HepG2 (cell line): Measurements from ENCODE around the gene R3HDM4.

Experiments
- EP300 ChIP-seq, 3 experiments: sonication (generic) in 1 of 3; formaldehyde crosslinking in 1 of 3; IDR thresholded peaks; 2 replicates each; pipeline versions ENCODE4 v1.5.1 to v1.6.1; 2011 to 2020; ENCODE audit warnings: low read depth in 2 of 3, low read length in 2 of 3, borderline replicate concordance in 1 of 3, improper control_type of control experiment in 1 of 3, mild to moderate bottlenecking in 1 of 3, missing genetic modification reagents in 1 of 3, moderate library complexity in 1 of 3
- HNRNPH1 ChIP-seq: fragments of 200-400 bp; formaldehyde crosslinking; optimal IDR thresholded peaks from 2 replicates; pipeline ENCODE3; 2017; ENCODE audit warnings: mild to moderate bottlenecking, low read depth, low read length
- KAT2B ChIP-seq: fragments of 150-350 bp; IDR thresholded peaks from 2 replicates; pipeline ENCODE4 v1.6.1; 2014; ENCODE audit warnings: low read depth, low read length, borderline replicate concordance
- NR2C2 ChIP-seq: sonication (generic); formaldehyde crosslinking; IDR thresholded peaks from 2 replicates; pipeline ENCODE4 v1.4.0; 2020; ENCODE audit warnings: missing genetic modification reagents, mild to moderate bottlenecking, moderate library complexity, borderline replicate concordance
- POLR2AphosphoS5 ChIP-seq: IDR thresholded peaks from 2 replicates; pipeline ENCODE4 v1.6.1; 2012; ENCODE audit warnings: low read depth, low read length
- ZNF768 ChIP-seq: sonication (generic); formaldehyde crosslinking; IDR thresholded peaks from 2 replicates; pipeline ENCODE4 v1.4.0; 2020; ENCODE audit warnings: missing genetic modification reagents
- TF ChIP-seq, protein P1 (sequence below): sonication (generic); IDR thresholded peaks from 2 replicates; pipeline ENCODE4 v1.6.1; 2016; ENCODE audit warnings: low read depth, borderline replicate concordance
- TF ChIP-seq, protein P2 (sequence below): sonication (generic); formaldehyde crosslinking; IDR thresholded peaks from 2 replicates; pipeline ENCODE4 v1.4.0; 2020; ENCODE audit warnings: missing genetic modification reagents; ENCODE audit errors: not compliant biosample characterization
- TF ChIP-seq, protein P3 (sequence below): sonication (generic); formaldehyde crosslinking; IDR thresholded peaks from 2 replicates; pipeline ENCODE4 v1.5.0; 2020; ENCODE audit warnings: mild to moderate bottlenecking, missing genetic modification reagents, moderate library complexity
- TF ChIP-seq, protein P4 (sequence below): sonication (generic); formaldehyde crosslinking; IDR thresholded peaks from 2 replicates; pipeline ENCODE4 v1.8.0; 2022; ENCODE audit warnings: mild to moderate bottlenecking, missing genetic modification reagents
- TF ChIP-seq, protein P5 (sequence below): sonication (generic); formaldehyde crosslinking; IDR thresholded peaks from 2 replicates; pipeline ENCODE4 v1.5.0; 2020; ENCODE audit warnings: missing genetic modification reagents

DNA sequence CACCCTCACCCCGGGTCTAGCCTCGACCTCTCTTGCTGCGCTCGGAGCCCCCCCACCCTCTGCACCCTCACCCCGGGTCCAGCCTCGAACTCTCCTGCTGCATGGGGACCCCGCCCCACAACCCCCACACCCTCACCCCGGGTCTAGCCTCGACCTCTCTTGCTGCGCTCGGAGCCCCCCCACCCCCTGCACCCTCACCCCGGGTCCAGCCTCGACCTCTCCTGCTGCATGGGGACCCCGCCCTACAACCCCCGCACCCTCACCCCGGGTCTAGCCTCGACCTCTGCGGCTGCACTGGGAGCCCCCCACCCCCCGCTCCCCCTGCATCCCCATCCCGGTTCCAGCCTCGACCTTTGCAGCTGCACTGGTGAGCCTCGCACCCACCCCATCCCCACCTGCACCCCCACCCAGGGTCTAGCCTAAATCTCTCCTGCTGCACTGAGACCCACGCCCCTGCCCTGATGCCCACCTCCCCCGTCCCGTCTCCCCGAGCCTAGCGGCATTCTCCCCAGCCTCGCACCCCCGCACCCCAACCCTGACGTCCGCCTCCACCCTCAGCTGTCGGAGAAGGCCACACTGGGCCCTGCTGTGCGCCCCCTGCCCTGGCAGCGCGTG is 51.8 kb downstream of the R3HDM4 start:
- TF ChIP-seq, protein P1, sequence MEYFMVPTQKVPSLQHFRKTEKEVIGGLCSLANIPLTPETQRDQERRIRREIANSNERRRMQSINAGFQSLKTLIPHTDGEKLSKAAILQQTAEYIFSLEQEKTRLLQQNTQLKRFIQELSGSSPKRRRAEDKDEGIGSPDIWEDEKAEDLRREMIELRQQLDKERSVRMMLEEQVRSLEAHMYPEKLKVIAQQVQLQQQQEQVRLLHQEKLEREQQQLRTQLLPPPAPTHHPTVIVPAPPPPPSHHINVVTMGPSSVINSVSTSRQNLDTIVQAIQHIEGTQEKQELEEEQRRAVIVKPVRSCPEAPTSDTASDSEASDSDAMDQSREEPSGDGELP, result no peak
- TF ChIP-seq, protein P2, sequence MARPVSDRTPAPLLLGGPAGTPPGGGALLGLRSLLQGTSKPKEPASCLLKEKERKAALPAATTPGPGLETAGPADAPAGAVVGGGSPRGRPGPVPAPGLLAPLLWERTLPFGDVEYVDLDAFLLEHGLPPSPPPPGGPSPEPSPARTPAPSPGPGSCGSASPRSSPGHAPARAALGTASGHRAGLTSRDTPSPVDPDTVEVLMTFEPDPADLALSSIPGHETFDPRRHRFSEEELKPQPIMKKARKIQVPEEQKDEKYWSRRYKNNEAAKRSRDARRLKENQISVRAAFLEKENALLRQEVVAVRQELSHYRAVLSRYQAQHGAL (CRISPR knock-in tag), result no peak
- no peak for TF ChIP-seq ZNF768 (CRISPR knock-in tag)
- TF ChIP-seq POLR2AphosphoS5, result no peak
- TF ChIP-seq KAT2B, result no peak
- no peak for TF ChIP-seq EP300 (IDR thresholded peaks at IDR 0.05; ENCODE audit: low read depth in 2 of 2, low read length in 2 of 2)
- no peak for TF ChIP-seq EP300 (CRISPR knock-in tag; IDR thresholded peaks at IDR 0.05; ENCODE audit: borderline replicate concordance)
- TF ChIP-seq, protein P3, sequence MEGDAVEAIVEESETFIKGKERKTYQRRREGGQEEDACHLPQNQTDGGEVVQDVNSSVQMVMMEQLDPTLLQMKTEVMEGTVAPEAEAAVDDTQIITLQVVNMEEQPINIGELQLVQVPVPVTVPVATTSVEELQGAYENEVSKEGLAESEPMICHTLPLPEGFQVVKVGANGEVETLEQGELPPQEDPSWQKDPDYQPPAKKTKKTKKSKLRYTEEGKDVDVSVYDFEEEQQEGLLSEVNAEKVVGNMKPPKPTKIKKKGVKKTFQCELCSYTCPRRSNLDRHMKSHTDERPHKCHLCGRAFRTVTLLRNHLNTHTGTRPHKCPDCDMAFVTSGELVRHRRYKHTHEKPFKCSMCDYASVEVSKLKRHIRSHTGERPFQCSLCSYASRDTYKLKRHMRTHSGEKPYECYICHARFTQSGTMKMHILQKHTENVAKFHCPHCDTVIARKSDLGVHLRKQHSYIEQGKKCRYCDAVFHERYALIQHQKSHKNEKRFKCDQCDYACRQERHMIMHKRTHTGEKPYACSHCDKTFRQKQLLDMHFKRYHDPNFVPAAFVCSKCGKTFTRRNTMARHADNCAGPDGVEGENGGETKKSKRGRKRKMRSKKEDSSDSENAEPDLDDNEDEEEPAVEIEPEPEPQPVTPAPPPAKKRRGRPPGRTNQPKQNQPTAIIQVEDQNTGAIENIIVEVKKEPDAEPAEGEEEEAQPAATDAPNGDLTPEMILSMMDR (CRISPR knock-in tag), result no peak
- TF ChIP-seq, protein P4, sequence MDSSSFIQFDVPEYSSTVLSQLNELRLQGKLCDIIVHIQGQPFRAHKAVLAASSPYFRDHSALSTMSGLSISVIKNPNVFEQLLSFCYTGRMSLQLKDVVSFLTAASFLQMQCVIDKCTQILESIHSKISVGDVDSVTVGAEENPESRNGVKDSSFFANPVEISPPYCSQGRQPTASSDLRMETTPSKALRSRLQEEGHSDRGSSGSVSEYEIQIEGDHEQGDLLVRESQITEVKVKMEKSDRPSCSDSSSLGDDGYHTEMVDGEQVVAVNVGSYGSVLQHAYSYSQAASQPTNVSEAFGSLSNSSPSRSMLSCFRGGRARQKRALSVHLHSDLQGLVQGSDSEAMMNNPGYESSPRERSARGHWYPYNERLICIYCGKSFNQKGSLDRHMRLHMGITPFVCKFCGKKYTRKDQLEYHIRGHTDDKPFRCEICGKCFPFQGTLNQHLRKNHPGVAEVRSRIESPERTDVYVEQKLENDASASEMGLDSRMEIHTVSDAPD, result no peak
- TF ChIP-seq, protein P5, sequence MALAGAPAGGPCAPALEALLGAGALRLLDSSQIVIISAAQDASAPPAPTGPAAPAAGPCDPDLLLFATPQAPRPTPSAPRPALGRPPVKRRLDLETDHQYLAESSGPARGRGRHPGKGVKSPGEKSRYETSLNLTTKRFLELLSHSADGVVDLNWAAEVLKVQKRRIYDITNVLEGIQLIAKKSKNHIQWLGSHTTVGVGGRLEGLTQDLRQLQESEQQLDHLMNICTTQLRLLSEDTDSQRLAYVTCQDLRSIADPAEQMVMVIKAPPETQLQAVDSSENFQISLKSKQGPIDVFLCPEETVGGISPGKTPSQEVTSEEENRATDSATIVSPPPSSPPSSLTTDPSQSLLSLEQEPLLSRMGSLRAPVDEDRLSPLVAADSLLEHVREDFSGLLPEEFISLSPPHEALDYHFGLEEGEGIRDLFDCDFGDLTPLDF, result no peak
- no peak for TF ChIP-seq HNRNPH1
- TF ChIP-seq NR2C2, result no peak
